Stimulated activated CD8-positive, alpha-beta memory T cell treated with anti-CD3 and anti-CD28 coated beads, Interleukin-4, amount 100 ng/mL, for 1 hour (primary cell): ENCODE results near the gene SMIM5.

Source experiments
- DNase-seq, 2 donors: peaks; one replicate each; pipeline ENCODE4 v3.0.0-alpha.2; 2020; ENCODE audit warnings: low read depth in 2 of 2, low spot score in 1 of 2

SMIM5 gene

GRCh38 chr17:75602644-75603043 is 30.6 kb upstream of the SMIM5 start:
- no peak for DNase-seq

GRCh38 chr17:75603123-75603522 is 30.1 kb upstream of the SMIM5 start:
- no peak for DNase-seq

- DNase-seq = no peak
These were observed 29.1 kb upstream of the SMIM5 start for GRCh38 chr17:75604034-75604695.

- no peak for DNase-seq
These were observed 27.4 kb upstream of the SMIM5 start for GRCh38 chr17:75605790-75606189.

- DNase-seq = no peak
These were observed 26.1 kb upstream of the SMIM5 start for GRCh38 chr17:75607086-75607485.

GRCh38 chr17:75610103-75610984 is 22.9 kb upstream of the SMIM5 start:
- no peak for DNase-seq

GRCh38 chr17:75611851-75612429 is 21.3 kb upstream of the SMIM5 start:
- no peak for DNase-seq

- no peak for DNase-seq
These were observed 20.2 kb upstream of the SMIM5 start for GRCh38 chr17:75612906-75613626.

GRCh38 chr17:75614006-75614405 is 19.2 kb upstream of the SMIM5 start:
- no peak for DNase-seq

GRCh38 chr17:75614556-75615270 is 18.5 kb upstream of the SMIM5 start:
- DNase-seq = no peak

- no peak for DNase-seq
These were observed 17.9 kb upstream of the SMIM5 start for GRCh38 chr17:75615301-75615700.

GRCh38 chr17:75616521-75617122 is 16.6 kb upstream of the SMIM5 start:
- DNase-seq = no peak

- no peak for DNase-seq
These were observed 16.0 kb upstream of the SMIM5 start for GRCh38 chr17:75617218-75617617.

- no peak for DNase-seq
These were observed 15.6 kb upstream of the SMIM5 start for GRCh38 chr17:75617675-75618074.

GRCh38 chr17:75619506-75620431 is 13.5 kb upstream of the SMIM5 start:
- DNase-seq = no peak

- no peak for DNase-seq
These were observed 11.7 kb upstream of the SMIM5 start for GRCh38 chr17:75621489-75621888.

GRCh38 chr17:75622076-75622475 is 11.2 kb upstream of the SMIM5 start:
- no peak for DNase-seq

GRCh38 chr17:75622771-75623273 is 10.4 kb upstream of the SMIM5 start:
- no peak for DNase-seq

- no peak for DNase-seq
These were observed 9.8 kb upstream of the SMIM5 start for GRCh38 chr17:75623386-75623785.
